Stomach smooth muscle (tissue), 2 donors: ENCODE measurements around the gene LIPK.

ENCODE experiments used
- H3K27ac ChIP-seq: one replicate; pipeline ENCODE4 v1.7.0; 2013; ENCODE audit warnings: mild to moderate bottlenecking, low read length, inconsistent platforms
- H3K27me3 ChIP-seq, 2 donors: one replicate each; pipeline ENCODE4 v1.7.0; 2013; ENCODE audit warnings: low read length in 2 of 2; ENCODE audit not compliant: insufficient read depth in 2 of 2, control insufficient read depth in 1 of 2
- H3K36me3 ChIP-seq, 2 donors: one replicate each; pipeline ENCODE4 v1.7.0; 2013; ENCODE audit warnings: low read length in 2 of 2; ENCODE audit not compliant: control insufficient read depth in 2 of 2, insufficient read depth in 2 of 2
- H3K4me1 ChIP-seq: one replicate; pipeline ENCODE4 v1.7.0; 2013; ENCODE audit warnings: low read length; ENCODE audit not compliant: control insufficient read depth, insufficient read depth
- H3K4me3 ChIP-seq, 2 donors: one replicate each; pipeline ENCODE4 v1.7.0; 2013; ENCODE audit warnings: low read length in 2 of 2
- H3K9ac ChIP-seq, 2 donors: one replicate each; pipeline ENCODE4 v1.7.0; 2013; ENCODE audit warnings: low read length in 2 of 2, mild to moderate bottlenecking in 1 of 2
- H3K9me3 ChIP-seq, 2 donors: one replicate each; pipeline ENCODE4 v1.7.0; 2013; ENCODE audit warnings: low read length in 2 of 2; ENCODE audit not compliant: control insufficient read depth in 2 of 2
- donor health status: healthy.
- donor health status: Pancreatic carcinoma.

Gene LIPK

DNA sequence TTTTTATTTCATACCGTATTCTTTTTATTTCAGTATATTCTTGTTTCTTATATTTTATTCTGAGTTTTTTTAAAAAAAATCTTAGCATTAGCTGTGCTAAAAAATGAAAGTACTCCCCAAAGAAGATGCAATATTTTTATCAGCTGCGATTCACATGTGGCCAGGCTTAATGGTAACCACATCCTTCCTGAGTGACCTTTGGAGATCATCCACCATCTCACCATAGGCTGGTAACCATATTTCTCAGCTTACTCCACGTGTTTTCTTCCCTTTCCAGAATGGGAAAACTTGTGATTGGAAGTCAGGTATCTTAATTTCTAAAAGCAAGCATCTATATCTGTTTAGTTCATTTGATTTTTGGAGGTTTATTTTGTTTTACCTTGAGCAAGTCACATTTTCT, 77.7 kb downstream of the LIPK start:
- Histone ChIP-seq H3K9me3 (no peaks in the 10 kb centered on the region), H3K9ac (no peak overlapping the region), H3K4me1 (no peaks in the 10 kb centered on the region), H3K27me3 (no peaks in the 10 kb centered on the region), H3K4me3 (no peak overlapping the region), H3K36me3 (no peaks in the 10 kb centered on the region), H3K27ac (no peak overlapping the region)

GRCh38 chr10:88786032-88786770, 80.2 kb downstream of the LIPK start:
- Histone ChIP-seq H3K9me3 (no peaks in the 10 kb centered on the region), H3K9ac (no peak overlapping the region), H3K36me3 (no peaks in the 10 kb centered on the region), H3K27ac (no peak overlapping the region), H3K4me3 (no peak overlapping the region), H3K4me1 (no peaks in the 10 kb centered on the region), H3K27me3 (no peaks in the 10 kb centered on the region)

- Histone ChIP-seq H3K27ac (no peak overlapping the region), H3K4me3 (no peak overlapping the region), H3K9me3 (no peaks in the 10 kb centered on the region)
Measured at GRCh38 chr10:88787463-88787862, 81.4 kb downstream of the LIPK start.

DNA sequence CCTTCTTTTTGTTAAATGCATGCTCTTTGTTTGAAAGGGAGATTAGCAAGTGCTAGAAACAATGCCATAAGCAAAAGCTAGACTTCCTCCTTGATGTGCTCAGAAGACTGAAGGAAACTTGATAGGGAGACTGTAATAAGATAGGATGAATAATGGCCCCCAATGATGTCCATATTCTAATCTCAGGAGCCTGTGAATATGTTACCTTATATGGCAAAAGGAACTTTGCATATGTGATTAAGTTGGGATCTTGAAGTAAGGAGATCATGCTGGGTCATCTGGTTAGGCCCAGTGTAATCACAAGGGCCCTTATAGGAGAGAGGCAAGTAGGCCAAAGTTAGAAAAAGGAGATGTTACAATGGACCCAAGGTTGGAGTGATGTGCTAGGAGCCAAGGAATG, 82.9 kb downstream of the LIPK start:
- no peak overlapping the region for H3K9ac ChIP-seq

More at GRCh38 chr10:88787463-88787862, 81.4 kb downstream of the LIPK start:
- Histone ChIP-seq H3K4me1 (no peaks in the 10 kb centered on the region), H3K36me3 (no peaks in the 10 kb centered on the region), H3K9ac (no peak overlapping the region), H3K27me3 (no peaks in the 10 kb centered on the region)

DNA sequence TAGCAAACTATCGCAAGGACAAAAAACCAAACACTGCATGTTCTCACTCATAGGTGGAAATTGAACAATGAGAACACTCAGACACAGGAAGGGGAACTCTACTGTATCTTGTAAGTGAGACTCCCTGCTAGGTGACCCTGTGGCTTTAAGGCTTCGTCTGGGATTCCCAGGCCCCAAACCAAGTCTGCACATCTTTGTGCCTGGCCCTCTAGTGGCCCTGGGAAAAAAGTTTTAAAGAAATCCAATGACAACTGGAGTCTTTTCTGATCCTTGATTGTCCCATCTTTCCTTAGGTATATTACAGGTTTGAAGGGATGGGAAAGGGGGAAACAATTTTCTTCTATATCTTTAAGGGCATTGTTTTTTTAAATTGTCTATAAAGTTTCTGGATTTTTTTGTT, 85.9 kb downstream of the LIPK start:
- Histone ChIP-seq H3K9ac (no peak overlapping the region), H3K36me3 (no peaks in the 10 kb centered on the region), H3K27ac (no peak overlapping the region), H3K4me3 (no peak overlapping the region), H3K9me3 (no peaks in the 10 kb centered on the region), H3K27me3 (no peaks in the 10 kb centered on the region), H3K4me1 (no peaks in the 10 kb centered on the region)

More for the DNA sequence above, 82.9 kb downstream of the LIPK start:
- Histone ChIP-seq H3K9me3 (no peaks in the 10 kb centered on the region), H3K4me1 (no peaks in the 10 kb centered on the region), H3K27me3 (no peaks in the 10 kb centered on the region), H3K27ac (no peak overlapping the region), H3K4me3 (no peak overlapping the region), H3K36me3 (no peaks in the 10 kb centered on the region)

DNA sequence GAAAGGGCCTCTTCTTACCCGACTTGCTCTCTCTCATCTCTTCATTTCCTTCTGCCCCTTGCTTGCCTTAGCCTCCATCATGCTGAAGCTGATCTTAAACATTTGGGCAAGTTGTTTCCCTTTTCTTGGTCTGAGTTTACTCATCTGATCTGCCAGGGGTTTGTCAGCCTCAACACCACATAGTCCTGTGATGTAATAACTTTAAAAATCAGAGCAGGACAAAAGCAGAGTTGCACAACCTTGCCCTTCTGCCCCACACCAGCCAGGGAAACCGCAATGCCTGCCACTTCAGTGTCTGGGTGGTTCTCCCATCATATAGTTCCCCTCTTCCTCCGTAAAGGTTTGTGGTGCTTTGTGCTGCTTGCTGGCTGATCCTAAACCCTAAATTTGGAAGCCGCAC, 86.6 kb downstream of the LIPK start:
- no peaks in the 10 kb centered on the region for H3K36me3 ChIP-seq
- no peak overlapping the region for H3K9ac ChIP-seq
- H3K4me1 ChIP-seq, result no peaks in the 10 kb centered on the region
- H3K27ac ChIP-seq, result no peak overlapping the region
- H3K9me3 ChIP-seq, result no peaks in the 10 kb centered on the region
- no peaks in the 10 kb centered on the region for H3K27me3 ChIP-seq
- H3K4me3 ChIP-seq, result no peak overlapping the region

- Histone ChIP-seq H3K27ac (no peak overlapping the region), H3K4me3 (no peak overlapping the region), H3K9ac (no peak overlapping the region), H3K4me1 (no peaks in the 10 kb centered on the region), H3K36me3 (no peaks in the 10 kb centered on the region), H3K9me3 (no peaks in the 10 kb centered on the region), H3K27me3 (no peaks in the 10 kb centered on the region)
Measured at GRCh38 chr10:88793712-88794299, 87.8 kb downstream of the LIPK start.

- Histone ChIP-seq H3K9me3 (no peaks in the 10 kb centered on the region), H3K27me3 (no peaks in the 10 kb centered on the region), H3K4me3 (no peak overlapping the region), H3K4me1 (no peaks in the 10 kb centered on the region), H3K27ac (no peak overlapping the region), H3K36me3 (no peaks in the 10 kb centered on the region), H3K9ac (no peak overlapping the region)
Measured at GRCh38 chr10:88794731-88795130, 88.7 kb downstream of the LIPK start.

- no peak overlapping the region for H3K27ac ChIP-seq
- H3K9ac ChIP-seq, result no peak overlapping the region
- no peaks in the 10 kb centered on the region for H3K9me3 ChIP-seq
- H3K27me3 ChIP-seq, result no peaks in the 10 kb centered on the region
- H3K4me1 ChIP-seq, result no peaks in the 10 kb centered on the region
- no peaks in the 10 kb centered on the region for H3K36me3 ChIP-seq
- H3K4me3 ChIP-seq, result no peak overlapping the region
Measured at GRCh38 chr10:88800152-88801125, 94.4 kb downstream of the LIPK start.
